GM21723 (cell line): ENCODE measurements around the gene CFAP161.

Source experiments
- ATAC-seq: cut with Tn5 transposase; IDR thresholded peaks from one replicate; pipeline ENCODE4 v1.9.1; 2021; ENCODE audit warnings: mild to moderate bottlenecking, moderate library complexity; ENCODE audit not compliant: unreplicated experiment

Gene CFAP161

GRCh38 chr15:81182031-81182755 is 48.1 kb downstream of the CFAP161 start:
- ATAC-seq: no peak

- no peak for ATAC-seq
Observed at GRCh38 chr15:81182756-81183438, 48.8 kb downstream of the CFAP161 start.

- no peak for ATAC-seq
Observed at GRCh38 chr15:81183439-81183775, 49.3 kb downstream of the CFAP161 start.

- no peak for ATAC-seq
Observed at GRCh38 chr15:81184188-81184587, 50.1 kb downstream of the CFAP161 start.

GRCh38 chr15:81185631-81186295 is 51.7 kb downstream of the CFAP161 start:
- ATAC-seq: no peak

- no peak for ATAC-seq
Observed at GRCh38 chr15:81188354-81188753, 54.3 kb downstream of the CFAP161 start.

GRCh38 chr15:81189583-81190283 is 55.7 kb downstream of the CFAP161 start:
- no peak for ATAC-seq

GRCh38 chr15:81190922-81191507 is 56.9 kb downstream of the CFAP161 start:
- no peak for ATAC-seq

GRCh38 chr15:81191701-81192100 is 57.6 kb downstream of the CFAP161 start:
- no peak for ATAC-seq

- no peak for ATAC-seq
Observed at GRCh38 chr15:81194723-81195122, 60.7 kb downstream of the CFAP161 start.

- no peak for ATAC-seq
Observed at GRCh38 chr15:81195339-81195864, 61.3 kb downstream of the CFAP161 start.

GRCh38 chr15:81196576-81197254 is 62.6 kb downstream of the CFAP161 start, which contains the start of gene IL16:
Gene IL16, plus strand, starts transcription at chr15:81196879. Its CDS starts 28,521 bp downstream, at chr15:81225400.
- no peak for ATAC-seq

GRCh38 chr15:81197255-81197630 is 63.2 kb downstream of the CFAP161 start:
- ATAC-seq: no peak

GRCh38 chr15:81197688-81198281 is 63.7 kb downstream of the CFAP161 start:
- no peak for ATAC-seq
